ES-I3 (cell line): Measurements from ENCODE around the gene RBM22.
"Not testable (repeated sequence)": the region's sequence is repeated elsewhere in the genome, so short reads cannot be mapped to it uniquely, and the experiment has no call there.

Experiments used
- H3K36me3 ChIP-seq: 2 replicates; pipeline ENCODE4 v1.6.1; 2013; ENCODE audit warnings: mild to moderate bottlenecking, low read length, control low read depth, moderate library complexity; ENCODE audit not compliant: insufficient read depth
- H3K4me1 ChIP-seq: 2 replicates; pipeline ENCODE4 v1.6.1; 2013; ENCODE audit warnings: mild to moderate bottlenecking, control low read depth, low read length; ENCODE audit not compliant: insufficient read depth
- H3K9ac ChIP-seq: 2 replicates; pipeline ENCODE4 v1.6.1; 2013; ENCODE audit warnings: low read depth, mild to moderate bottlenecking, low read length, moderate library complexity
- H3K9me3 ChIP-seq: 2 replicates; pipeline ENCODE4 v1.6.1; 2013; ENCODE audit warnings: mild to moderate bottlenecking, low read length, moderate library complexity; ENCODE audit not compliant: control insufficient read depth, insufficient read depth

Gene RBM22

GRCh38 chr5:150700594-150701377, at the start of gene RBM22:
Gene RBM22 (minus strand): TSS chr5:150701062. CDS start chr5:150700985, 77 bp downstream.
- peaks cover 19% of the 10 kb centered on the region for H3K36me3 ChIP-seq
- H3K4me1 ChIP-seq, result no peaks in the 10 kb centered on the region
- peak within 1 kb of the TSS; percentile 80 for H3K9ac ChIP-seq

GRCh38 chr5:150750469-150750868, 49.6 kb upstream of the RBM22 start:
- peaks cover 11% of the 10 kb centered on the region; the same call in 1 of the 2 replicates for H3K36me3 ChIP-seq
- no peak overlapping the region for H3K9ac ChIP-seq
- H3K4me1 ChIP-seq, result no peaks in the 10 kb centered on the region
- no peaks in the 10 kb centered on the region for H3K9me3 ChIP-seq

More at GRCh38 chr5:150700594-150701377, at the start of gene RBM22:
- no peaks in the 10 kb centered on the region for H3K9me3 ChIP-seq

- H3K9me3 ChIP-seq, H3K36me3 ChIP-seq, H3K4me1 ChIP-seq, H3K9ac ChIP-seq: not testable (repeated sequence)
Measured at GRCh38 chr5:150743142-150743488, 42.3 kb upstream of the RBM22 start.

- H3K36me3 ChIP-seq, H3K4me1 ChIP-seq, H3K9me3 ChIP-seq, H3K9ac ChIP-seq: not testable (repeated sequence)
Measured at GRCh38 chr5:150742455-150743141, 41.7 kb upstream of the RBM22 start.

- Histone ChIP-seq H3K4me1 (no peaks in the 10 kb centered on the region; the same call in 1 of the 2 replicates), H3K9me3 (no peaks in the 10 kb centered on the region; the same call in 1 of the 2 replicates), H3K9ac (no peak overlapping the region), H3K36me3 (no peaks in the 10 kb centered on the region; the same call in 1 of the 2 replicates)
Measured at GRCh38 chr5:150740992-150741391, 40.1 kb upstream of the RBM22 start.

- no peaks in the 10 kb centered on the region; the same call in 1 of the 2 replicates for H3K36me3 ChIP-seq
- no peak overlapping the region for H3K9ac ChIP-seq
- H3K9me3 ChIP-seq, result no peaks in the 10 kb centered on the region; the same call in 1 of the 2 replicates
- H3K4me1 ChIP-seq, result no peaks in the 10 kb centered on the region; the same call in 1 of the 2 replicates
Measured at GRCh38 chr5:150738862-150739261, 38.0 kb upstream of the RBM22 start.

- H3K36me3 ChIP-seq, result peaks cover 6% of the 10 kb centered on the region; the same call in 1 of the 2 replicates
- no peaks in the 10 kb centered on the region; the same call in 1 of the 2 replicates for H3K4me1 ChIP-seq
- no peaks in the 10 kb centered on the region; the same call in 1 of the 2 replicates for H3K9me3 ChIP-seq
- H3K9ac ChIP-seq, result no peak overlapping the region
Measured at GRCh38 chr5:150734579-150735384, 33.9 kb upstream of the RBM22 start.

GRCh38 chr5:150731669-150732242, 30.9 kb upstream of the RBM22 start:
- Histone ChIP-seq H3K9me3 (no peaks in the 10 kb centered on the region), H3K4me1 (no peaks in the 10 kb centered on the region), H3K9ac (no peak overlapping the region), H3K36me3 (peaks cover 6% of the 10 kb centered on the region; the same call in 1 of the 2 replicates)

- Histone ChIP-seq H3K4me1 (no peaks in the 10 kb centered on the region), H3K9me3 (no peaks in the 10 kb centered on the region), H3K36me3 (peaks cover 6% of the 10 kb centered on the region; the same call in 1 of the 2 replicates), H3K9ac (no peak overlapping the region)
Measured at GRCh38 chr5:150729859-150730258, 29.0 kb upstream of the RBM22 start.

GRCh38 chr5:150723845-150724244, 23.0 kb upstream of the RBM22 start:
- H3K9ac ChIP-seq, result no peak overlapping the region
- H3K4me1 ChIP-seq, result no peaks in the 10 kb centered on the region
- H3K36me3 ChIP-seq, result peaks cover 8% of the 10 kb centered on the region
- H3K9me3 ChIP-seq, result no peaks in the 10 kb centered on the region

- Histone ChIP-seq H3K9me3 (no peaks in the 10 kb centered on the region), H3K4me1 (0 out of 2 replicates have a peak, but pooled peaks cover 3% of the 10 kb centered on the region), H3K9ac (no peak overlapping the region), H3K36me3 (no peaks in the 10 kb centered on the region; the same call in 1 of the 2 replicates)
Measured at GRCh38 chr5:150710165-150710564, 9.3 kb upstream of the RBM22 start.

- H3K9me3 ChIP-seq, result no peaks in the 10 kb centered on the region
- no peak overlapping the region for H3K9ac ChIP-seq
- H3K4me1 ChIP-seq, result 0 out of 2 replicates have a peak, but pooled peaks cover 3% of the 10 kb centered on the region
- no peaks in the 10 kb centered on the region; the same call in 1 of the 2 replicates for H3K36me3 ChIP-seq
Measured at GRCh38 chr5:150706776-150707390, 6.0 kb upstream of the RBM22 start.

GRCh38 chr5:150703762-150704161, 2.9 kb upstream of the RBM22 start:
- peaks cover 1% of the 10 kb centered on the region; the same call in 1 of the 2 replicates for H3K36me3 ChIP-seq
- no peak overlapping the region for H3K9ac ChIP-seq
- H3K9me3 ChIP-seq, result no peaks in the 10 kb centered on the region
- no peaks in the 10 kb centered on the region for H3K4me1 ChIP-seq
